Measurements from ENCODE around the gene GASK1A. TPM values are rescaled to one million over a fixed set of nuclear protein-coding genes. Genes with fewer than 3 reads are reported as not detected.

Gene GASK1A
- total and polyA plus RNA-seq, 11 donors, result 0.19 to 2.5 (median 0.51) TPM

GRCh38 chr3:43075904-43076661 lies 97.0 kb downstream of the GASK1A start:
- Histone ChIP-seq H3K4me3 (no peak overlapping the region), H3K9me3 (no peaks in the 10 kb centered on the region), H3K27ac (no peak overlapping the region), H3K27me3 (no peaks in the 10 kb centered on the region), H3K36me3 (peaks cover 0 to 24% (median 19%) of the 10 kb centered on the region in 9 donors), H3K4me1 (no peaks in the 10 kb centered on the region)
- TF ChIP-seq CTCF (IDR thresholded peaks at IDR 0.05) (no peak), POLR2A (IDR thresholded peaks at IDR 0.05) (no peak)
- intact Hi-C loops (cut with DNase I), result loop anchor here in 1 of 10 donors (10.0 kb wide), 1 partner anchor 101 kb away; the partner anchor contains the start of gene GASK1A
- ATAC-seq, result no peak
- no peak for DNase-seq
- WGBS, 4 donors, result 70 to 88% (median 81%) methylated on average over 5 of the region's 5 CpGs

GRCh38 chr3:43076857-43077256 lies 97.7 kb downstream of the GASK1A start:
- H3K36me3 ChIP-seq, result peaks cover 0 to 28% (median 22%) of the 10 kb centered on the region in 9 donors
- TF ChIP-seq POLR2A (IDR thresholded peaks at IDR 0.05) (no peak), CTCF (IDR thresholded peaks at IDR 0.05) (no peak)
- ATAC-seq (no peak), DNase-seq (no peak)
- H3K27ac ChIP-seq, result no peak overlapping the region
- H3K4me3 ChIP-seq, result no peak overlapping the region
- H3K9me3 ChIP-seq, result peaks cover 0 to 4% (median 0%) of the 10 kb centered on the region in 12 donors
- no peaks in the 10 kb centered on the region for H3K4me1 ChIP-seq
- intact Hi-C loops (cut with DNase I), result loop anchor here in 1 of 10 donors (10.0 kb wide), 1 partner anchor 102 kb away; the partner anchor contains the start of gene GASK1A
- no peaks in the 10 kb centered on the region for H3K27me3 ChIP-seq
- WGBS, 4 donors, result 72 to 83% (median 78%) methylated on average over 4 of the region's 4 CpGs

GRCh38 chr3:43077261-43077660 lies 98.2 kb downstream of the GASK1A start:
- no peaks in the 10 kb centered on the region for H3K27me3 ChIP-seq
- intact Hi-C loops (cut with DNase I), result loop anchor here in 1 of 10 donors (10.0 kb wide), 1 partner anchor 102 kb away; the partner anchor contains the start of gene GASK1A
- H3K4me3 ChIP-seq, result no peak overlapping the region
- H3K27ac ChIP-seq, result no peak overlapping the region
- peaks cover 0 to 28% (median 22%) of the 10 kb centered on the region in 9 donors for H3K36me3 ChIP-seq
- H3K4me1 ChIP-seq, result no peaks in the 10 kb centered on the region
- ATAC-seq, result no peak
- peaks cover 0 to 6% (median 0%) of the 10 kb centered on the region in 12 donors for H3K9me3 ChIP-seq
- 88 to 99% (median 97%) methylated on average over 6 of the region's 6 CpGs for WGBS, 4 donors
- no peak for DNase-seq
- TF ChIP-seq CTCF (IDR thresholded peaks at IDR 0.05) (no peak), POLR2A (IDR thresholded peaks at IDR 0.05) (no peak)

GRCh38 chr3:43077707-43078106 lies 98.6 kb downstream of the GASK1A start:
- no peaks in the 10 kb centered on the region for H3K4me1 ChIP-seq
- intact Hi-C loops (cut with DNase I), result loop anchor here in 1 of 10 donors (10.0 kb wide), 1 partner anchor 103 kb away; the partner anchor contains the start of gene GASK1A
- DNase-seq (no peak), ATAC-seq (no peak)
- no peaks in the 10 kb centered on the region for H3K27me3 ChIP-seq
- no peak overlapping the region for H3K4me3 ChIP-seq
- H3K36me3 ChIP-seq, result peaks cover 0 to 28% (median 22%) of the 10 kb centered on the region in 9 donors
- H3K27ac ChIP-seq, result no peak overlapping the region
- TF ChIP-seq CTCF (IDR thresholded peaks at IDR 0.05) (no peak), POLR2A (IDR thresholded peaks at IDR 0.05) (no peak)
- H3K9me3 ChIP-seq, result peaks cover 0 to 6% (median 0%) of the 10 kb centered on the region in 12 donors

All from heart left ventricle (tissue), 16 donors.